GM18861 (cell line): Measurements from ENCODE around the gene NDUFA1.
"Not testable (repeated sequence)": the region's sequence is repeated elsewhere in the genome, so short reads cannot be mapped to it uniquely, and the experiment has no call there.

Source experiments
- ATAC-seq: cut with Tn5 transposase; IDR thresholded peaks from one replicate; pipeline ENCODE4 v1.9.1; 2021; ENCODE audit not compliant: unreplicated experiment

Gene NDUFA1

GRCh38 chrX:119871599-119872395 is at the start of gene NDUFA1, which contains the start of gene RNF113A:
Gene NDUFA1 (plus strand): TSS chrX:119871832. CDS start chrX:119871912, 80 bp downstream.
Gene RNF113A (minus strand): TSS chrX:119871733. CDS start chrX:119871613, 120 bp downstream.
- ATAC-seq, result peak; percentile 88

DNA sequence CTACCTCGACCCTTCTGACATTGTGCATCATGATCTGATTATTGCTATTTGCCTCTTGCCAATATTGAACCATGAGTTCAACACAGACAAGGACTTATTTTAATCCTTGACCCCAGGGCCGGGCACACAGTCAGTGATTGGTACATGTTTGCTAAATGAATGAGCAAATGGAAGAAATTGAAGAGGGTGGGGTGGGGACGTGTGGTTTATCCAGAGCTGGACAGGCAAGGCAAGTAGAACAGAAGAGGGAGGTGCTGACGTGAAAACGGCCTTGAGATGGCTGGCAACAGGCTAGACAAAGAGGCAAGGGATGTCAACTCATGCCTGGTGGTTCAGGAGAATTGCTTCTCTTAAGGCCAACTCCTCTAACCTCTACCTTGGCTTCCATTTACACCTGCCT is 47.4 kb upstream of the NDUFA1 start:
- ATAC-seq, result not testable (repeated sequence)

GRCh38 chrX:119826399-119826959 is 45.2 kb upstream of the NDUFA1 start:
- no peak for ATAC-seq

GRCh38 chrX:119828446-119828845 is 43.2 kb upstream of the NDUFA1 start:
- no peak for ATAC-seq

GRCh38 chrX:119833905-119834304 is 37.7 kb upstream of the NDUFA1 start:
- no peak for ATAC-seq

- ATAC-seq, result peak; percentile 87
These were observed 19.0 kb upstream of the NDUFA1 start, which contains the start of gene UPF3B for GRCh38 chrX:119852382-119853353. Gene UPF3B (minus strand): TSS chrX:119852963. CDS start chrX:119852928, 35 bp downstream.

DNA sequence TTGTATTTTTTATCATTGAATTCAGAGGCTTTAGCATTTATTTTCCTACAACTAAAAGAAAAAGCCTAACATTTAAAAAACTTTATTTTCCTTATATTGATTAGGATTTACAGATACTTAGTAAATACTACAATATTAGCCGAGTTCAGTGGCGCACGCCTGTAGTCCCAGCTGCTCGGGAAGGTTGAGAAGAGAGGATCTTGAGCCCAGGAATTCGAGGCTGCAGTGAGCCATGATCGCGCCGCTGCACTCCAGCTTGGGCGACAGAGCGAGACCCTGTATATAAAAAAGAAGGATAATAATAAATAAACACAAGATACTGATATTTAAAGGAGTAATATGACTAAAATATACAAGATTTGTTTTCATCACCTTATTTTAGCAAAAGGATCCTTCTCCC is 18.2 kb upstream of the NDUFA1 start:
- no peak for ATAC-seq

- ATAC-seq, result no peak
These were observed 953 bp upstream of the NDUFA1 start for GRCh38 chrX:119870626-119871131.

DNA sequence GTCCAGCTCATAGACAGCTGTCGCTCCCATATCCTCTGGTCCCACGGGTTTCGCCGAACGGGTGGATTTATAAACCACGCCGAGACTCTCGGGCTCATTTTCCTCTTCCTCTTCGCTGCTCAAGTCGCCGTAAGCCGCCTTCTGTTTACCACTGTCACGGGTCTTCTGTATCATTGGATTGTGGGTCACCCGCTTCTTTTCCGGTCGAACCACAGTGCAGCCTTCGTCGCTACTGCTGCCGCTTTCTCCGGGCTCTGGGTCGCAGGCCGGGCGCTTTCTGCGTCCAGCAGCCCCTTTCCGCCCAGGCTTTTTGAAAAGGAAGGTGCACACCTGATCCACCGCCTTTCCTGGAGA is 410 bp upstream of the NDUFA1 start:
- ATAC-seq, result peak; percentile 23

DNA sequence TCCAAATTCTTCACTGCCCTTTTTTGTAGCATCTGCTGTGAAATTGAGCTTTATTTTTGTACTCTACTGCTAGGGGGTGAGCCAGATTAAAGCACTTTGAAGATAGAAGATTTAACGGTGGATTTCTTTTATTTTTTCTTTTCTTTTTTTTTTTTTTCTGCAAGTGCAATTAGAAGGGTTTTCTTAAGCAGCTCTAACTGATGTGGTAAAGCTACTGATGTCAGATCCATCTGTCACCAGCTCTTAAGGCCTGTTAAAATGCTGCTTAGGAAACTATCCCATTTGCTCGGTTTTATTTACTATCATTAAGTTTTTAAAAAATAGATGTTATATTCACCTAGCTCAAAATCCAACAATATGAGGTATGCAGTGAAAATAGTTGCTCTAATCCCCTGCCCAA is 7.1 kb downstream of the NDUFA1 start:
- no peak for ATAC-seq

DNA sequence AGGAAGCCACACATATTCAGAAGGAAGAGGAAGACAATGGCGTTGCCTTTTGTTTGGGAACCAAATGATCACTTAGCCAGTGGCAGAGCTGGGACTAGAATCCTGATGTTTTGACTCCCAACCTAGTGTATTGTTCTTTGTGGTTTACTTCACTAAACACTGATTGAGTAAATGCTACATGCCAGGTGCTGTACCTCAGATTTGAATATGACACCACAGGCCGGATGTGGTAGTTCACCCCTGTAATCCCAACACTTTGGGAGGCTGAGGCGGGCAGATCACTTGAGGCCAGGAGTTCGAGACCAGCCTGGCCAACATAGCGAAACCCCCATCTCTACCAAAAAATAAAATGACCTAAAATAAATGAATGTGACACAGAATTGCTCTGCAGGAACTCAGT is 8.4 kb downstream of the NDUFA1 start:
- no peak for ATAC-seq

GRCh38 chrX:119880552-119881437 is 9.2 kb downstream of the NDUFA1 start:
- peak; percentile 88 for ATAC-seq

GRCh38 chrX:119885554-119886428 is 14.2 kb downstream of the NDUFA1 start:
- ATAC-seq, result no peak

DNA sequence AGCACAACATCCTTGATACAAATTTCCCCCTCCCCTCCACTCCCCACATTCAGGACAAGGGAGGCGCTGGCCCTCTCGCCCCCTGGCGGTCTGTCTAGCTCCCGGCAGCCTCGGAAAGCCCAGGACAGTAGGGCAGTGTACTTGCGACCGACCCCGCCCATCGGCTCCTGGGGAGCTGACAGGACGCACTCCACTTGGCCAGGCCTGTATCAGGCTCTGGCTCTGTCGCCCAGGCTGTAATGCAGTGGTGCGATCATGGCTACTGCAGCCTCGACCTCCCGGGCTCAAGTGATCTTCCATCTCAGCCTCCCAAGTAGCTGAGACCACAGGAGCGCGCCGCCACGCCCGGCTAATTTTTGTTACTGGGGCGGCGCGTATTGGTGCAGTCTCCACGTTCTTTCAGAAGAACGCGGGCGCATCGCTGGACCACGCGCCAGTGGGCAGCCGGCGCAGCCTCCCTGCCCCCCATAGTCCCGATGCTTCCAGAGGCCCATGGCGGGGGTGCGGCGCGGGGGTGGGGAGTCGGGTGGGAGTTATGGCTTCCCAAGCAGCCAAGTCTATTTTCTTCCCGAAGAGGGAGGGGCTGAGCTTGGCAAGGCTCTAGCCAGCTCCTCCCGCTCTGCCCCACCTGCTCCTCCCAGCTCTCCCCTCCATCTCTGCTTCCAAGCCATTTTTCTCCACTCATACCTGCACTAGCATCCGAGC is 16.2 kb downstream of the NDUFA1 start:
- ATAC-seq, result peak; percentile 54

DNA sequence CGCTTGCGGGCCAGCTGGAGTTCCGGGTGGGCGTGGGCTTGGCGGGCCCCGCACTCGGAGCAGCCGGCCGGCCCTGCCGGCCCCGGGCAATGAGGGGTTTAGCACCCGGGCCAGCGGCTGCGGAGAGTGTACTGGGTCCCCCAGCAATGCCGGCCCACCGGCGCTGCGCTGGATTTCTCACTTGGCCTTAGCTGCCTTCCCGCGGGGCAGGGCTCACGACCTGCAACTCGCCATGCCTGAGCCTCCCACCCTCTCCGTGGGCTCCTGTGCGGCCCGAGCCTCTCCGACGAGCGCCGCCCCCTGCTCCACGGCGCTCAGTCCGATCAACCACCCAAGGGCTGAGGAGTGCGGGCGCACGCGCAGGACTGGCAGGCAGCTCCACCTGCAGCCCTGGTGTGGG is 19.0 kb downstream of the NDUFA1 start:
- ATAC-seq, result not testable (repeated sequence)

GRCh38 chrX:119891961-119892692 is 20.5 kb downstream of the NDUFA1 start:
- ATAC-seq, result not testable (repeated sequence)

DNA sequence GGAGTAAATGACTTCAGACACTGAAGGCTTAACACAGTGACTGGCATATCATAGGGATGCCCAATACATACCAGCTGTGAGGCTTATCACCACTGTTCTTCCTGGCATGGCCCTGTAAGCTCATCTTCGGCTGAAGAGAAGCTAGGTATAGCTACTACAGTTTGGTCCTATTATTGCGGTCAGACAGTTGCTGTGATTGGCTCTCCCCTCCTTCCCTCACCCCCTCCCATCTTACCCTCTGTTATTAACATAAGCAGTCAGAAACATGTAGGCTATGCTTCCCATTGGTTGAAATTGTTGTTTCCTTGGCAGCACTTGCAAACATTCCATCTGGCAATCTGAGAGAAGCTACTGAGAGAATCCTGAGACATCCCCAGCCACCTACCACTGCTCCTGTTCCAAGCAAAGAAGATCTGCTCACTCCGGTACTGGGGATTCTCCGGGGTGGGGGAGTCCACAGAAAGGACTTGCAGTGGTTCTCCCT is 24.3 kb downstream of the NDUFA1 start, which contains the start of gene AKAP14:
TSS of gene AKAP14 (plus strand) at position 51 of the 484 bp plus-strand sequence. CDS start 7,331 bp downstream, outside the sequence.
- no peak for ATAC-seq
